OCI-LY7 (cell line): ENCODE results near the gene LHX3. TPM values are rescaled to one million over a fixed set of nuclear protein-coding genes. Genes with fewer than 3 reads are reported as not detected.

ENCODE experiments used
- BruUV-seq: library from RNA; stranded (reverse); fragments of 400-500 nt; replicated peaks from 2 replicates; lab custom pipeline; 2021; lab: Mats Ljungman, UMichigan
- CTCF ChIA-PET: fragments of 300-600 bp; sonication (Branson Sonifier 250); formaldehyde crosslinking; loops from one replicate; lab custom pipeline; 2022; ENCODE audit warnings: antibody characterized with exemption; ENCODE audit not compliant: unreplicated experiment; lab: Charles Lee
- POLR2A ChIA-PET: fragments of 300-600 bp; sonication (Branson Sonifier 250); formaldehyde crosslinking; loops from one replicate; lab custom pipeline; 2022; ENCODE audit warnings: antibody characterized with exemption; lab: Charles Lee
- DNase-seq: peaks from one replicate; pipeline ENCODE4 v3.0.0-alpha.2; 2015; ENCODE audit warnings: low spot score
- H2AFZ ChIP-seq: fragments of 200-600 bp; sonication (generic), shearing (Covaris generic); 2 replicates; pipeline ENCODE4 v1.6.1; 2014; ENCODE audit warnings: mild to moderate bottlenecking, antibody characterized with exemption, low read length, moderate library complexity
- H3K27ac ChIP-seq: fragments of 200-600 bp; sonication (generic); 2 replicates; pipeline ENCODE4 v1.5.1; 2014; ENCODE audit warnings: mixed run types, low read depth, mild to moderate bottlenecking, moderate library complexity, low read length, inconsistent platforms; ENCODE audit not compliant: poor library complexity, severe bottlenecking
- H3K36me3 ChIP-seq: fragments of 200-600 bp; sonication (generic); 2 replicates; pipeline ENCODE4 v1.6.1; 2014; ENCODE audit warnings: mild to moderate bottlenecking, antibody characterized with exemption, low read length, moderate library complexity, mixed read lengths; ENCODE audit not compliant: insufficient read depth
- H3K4me1 ChIP-seq: fragments of 200-600 bp; sonication (generic); 2 replicates; pipeline ENCODE4 v1.5.1; 2014; ENCODE audit warnings: mild to moderate bottlenecking, low read length; ENCODE audit not compliant: insufficient read depth, poor library complexity, severe bottlenecking
- H3K4me2 ChIP-seq: fragments of 200-600 bp; sonication (generic); 2 replicates; pipeline ENCODE4 v1.6.1; 2014; ENCODE audit warnings: mild to moderate bottlenecking, low read length
- H3K4me3 ChIP-seq: fragments of 200-600 bp; sonication (generic); 2 replicates; pipeline ENCODE4 v1.5.1; 2014; ENCODE audit warnings: mild to moderate bottlenecking, low read depth, low read length; ENCODE audit not compliant: poor library complexity, severe bottlenecking
- H3K79me2 ChIP-seq: fragments of 200-600 bp; sonication (generic); 2 replicates; pipeline ENCODE4 v1.6.1; 2016; ENCODE audit warnings: low read depth, mild to moderate bottlenecking, low read length, moderate library complexity, mixed read lengths; ENCODE audit not compliant: insufficient read depth
- H3K9me2 ChIP-seq: fragments of 200-600 bp; sonication (generic); 2 replicates; pipeline ENCODE4 v1.6.1; 2016; ENCODE audit warnings: mild to moderate bottlenecking, low read length, mixed read lengths; ENCODE audit not compliant: insufficient read depth
- H3K9me3 ChIP-seq: fragments of 200-600 bp; sonication (generic); 2 replicates; pipeline ENCODE4 v1.6.1; 2014; ENCODE audit warnings: mild to moderate bottlenecking, mixed run types, low read length, mixed read lengths
- H4K20me1 ChIP-seq: fragments of 200-600 bp; sonication (generic); 2 replicates; pipeline ENCODE4 v1.6.1; 2014; ENCODE audit warnings: mild to moderate bottlenecking, antibody characterized with exemption, low read length, moderate library complexity, mixed read lengths; ENCODE audit not compliant: insufficient read depth
- CTCF ChIP-seq: fragments of 200-600 bp; sonication (generic); conservative IDR thresholded peaks from 2 replicates; pipeline ENCODE4 v1.5.1; 2014; ENCODE audit warnings: mild to moderate bottlenecking, antibody characterized with exemption, low read length, moderate library complexity, mixed read lengths
- EZH2phosphoT487 ChIP-seq: fragments of 200-600 bp; sonication (generic); IDR thresholded peaks from 2 replicates; pipeline ENCODE4 v1.6.1; 2018; ENCODE audit warnings: low read depth, borderline replicate concordance, mild to moderate bottlenecking, mixed run types, antibody characterized with exemption, low read length, moderate library complexity, mixed read lengths
- intact Hi-C: fragments of 100-400 bp; cut with micrococcal nuclease; formaldehyde crosslinking; loops from one replicate; pipeline ENCODE4 v1.10.0; 2022; ENCODE audit not compliant: unreplicated experiment
- total RNA-seq, 2 experiments: library from RNA; depleted of rRNA in 1 of 2; stranded (reverse); fragments of >200 nt in 1 of 2; shearing (Covaris generic) in 1 of 2; gene quantifications; 2 replicates each; pipeline ENCODE4 v1.2.3, GENCODE V29; 2014 to 2022

Gene LHX3
- total RNA-seq, 2 experiments from 2014 or later: 0.15 TPM; not detected in 1

- no peak for DNase-seq
- no peak for TF ChIP-seq EZH2phosphoT487
- no peak for TF ChIP-seq CTCF
- POLR2A ChIA-PET: interaction anchor here (0.6 kb wide), 1 partner anchor 235 kb away, joined by 5 read pairs; no protein-coding TSS in a partner anchor
- Histone ChIP-seq H3K9me2 (no peaks in the 10 kb centered on the region), H3K9me3 (no peaks in the 10 kb centered on the region), H3K27ac (no peak overlapping the region), H3K79me2 (no peaks in the 10 kb centered on the region), H3K4me3 (no peak overlapping the region), H3K4me2 (no peak overlapping the region), H3K4me1 (no peaks in the 10 kb centered on the region), H3K36me3 (no peaks in the 10 kb centered on the region), H2AFZ (no peak overlapping the region), H4K20me1 (no peaks in the 10 kb centered on the region)
- intact Hi-C loops: no loop called here
- CTCF ChIA-PET: interaction anchor here (0.7 kb wide), 1 partner anchor 108 kb away, joined by 3 read pairs; no protein-coding TSS in a partner anchor
- BruUV-seq: no TSS peak
These were observed 44.5 kb downstream of the LHX3 start for GRCh38 chr9:136160381-136160841.

- Histone ChIP-seq H3K9me3 (no peaks in the 10 kb centered on the region), H3K4me3 (no peak overlapping the region), H2AFZ (no peak overlapping the region), H3K4me1 (no peaks in the 10 kb centered on the region), H4K20me1 (no peaks in the 10 kb centered on the region), H3K4me2 (no peak overlapping the region), H3K9me2 (no peaks in the 10 kb centered on the region), H3K27ac (no peak overlapping the region), H3K36me3 (no peaks in the 10 kb centered on the region), H3K79me2 (no peaks in the 10 kb centered on the region)
- BruUV-seq: no TSS peak
- DNase-seq: no peak
- POLR2A ChIA-PET: no interaction called here
- intact Hi-C loops: no loop called here
- no peak for TF ChIP-seq CTCF
- no peak for TF ChIP-seq EZH2phosphoT487
- CTCF ChIA-PET: interaction anchor here (0.7 kb wide), 1 partner anchor 109 kb away, joined by 3 read pairs; no protein-coding TSS in a partner anchor
These were observed 45.1 kb downstream of the LHX3 start for GRCh38 chr9:136159851-136160250.

- Histone ChIP-seq H2AFZ (no peak overlapping the region), H3K9me2 (no peaks in the 10 kb centered on the region), H3K4me1 (no peaks in the 10 kb centered on the region), H3K79me2 (no peaks in the 10 kb centered on the region), H3K4me3 (no peak overlapping the region), H3K36me3 (no peaks in the 10 kb centered on the region), H4K20me1 (no peaks in the 10 kb centered on the region), H3K9me3 (no peaks in the 10 kb centered on the region), H3K4me2 (no peak overlapping the region), H3K27ac (no peak overlapping the region)
- ChIA-PET CTCF (no interaction called here), POLR2A (interaction anchor here (0.6 kb wide), 1 partner anchor 126 kb away, joined by 3 read pairs; no protein-coding TSS in a partner anchor)
- no peak for TF ChIP-seq CTCF
- TF ChIP-seq EZH2phosphoT487: no peak
- intact Hi-C loops: no loop called here
- no peak for DNase-seq
- no TSS peak for BruUV-seq
These were observed 47.3 kb downstream of the LHX3 start for GRCh38 chr9:136157477-136158265.
